ENCODE data around the gene PDILT. TPM values are rescaled to one million over a fixed set of nuclear protein-coding genes. Genes with fewer than 3 reads are reported as not detected.

PDILT gene
- total RNA-seq, 1 donor from 2014 or later: not detected

Other genes with a start within 250 kb of the PDILT start
- gene GP2, start 77.2 kb downstream of the PDILT start, total RNA-seq: not detected in 2 replicates
- not detected in 2 replicates for gene UMOD, start 52.0 kb downstream of the PDILT start, total RNA-seq
- 0.24 TPM in 1 of 2 replicates, not detected in the other for gene ACSM5, start 4.8 kb upstream of the PDILT start, total RNA-seq
- not detected in 2 replicates for gene ACSM2A, start 46.8 kb upstream of the PDILT start, total RNA-seq
- gene ACSM2B, start 171.6 kb upstream of the PDILT start, total RNA-seq: not detected in 2 replicates